ENCODE results near the gene ALDOA.

DNA sequence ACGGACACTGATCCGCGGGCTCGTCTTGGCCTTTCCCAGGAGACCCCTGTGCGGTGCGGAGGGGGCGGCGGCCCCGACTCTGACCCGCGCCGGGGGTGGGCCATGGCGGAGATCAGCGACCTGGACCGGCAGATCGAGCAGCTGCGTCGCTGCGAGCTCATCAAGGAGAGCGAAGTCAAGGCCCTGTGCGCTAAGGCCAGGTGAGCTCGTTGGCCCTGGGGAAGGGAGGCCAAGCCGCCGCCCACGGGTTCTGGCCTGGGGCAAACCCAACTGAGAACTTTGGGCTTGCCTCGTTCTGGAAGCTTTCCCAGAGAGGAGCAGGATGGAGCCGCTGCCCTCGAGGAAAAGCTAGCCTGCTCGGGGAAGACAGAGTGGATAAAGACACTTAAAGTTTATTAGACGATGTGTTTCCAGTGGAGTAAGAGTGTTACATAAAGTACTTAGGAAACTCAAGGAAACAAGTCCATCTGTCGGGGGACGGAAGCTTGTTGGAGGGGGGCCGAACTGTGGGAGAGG, 10.8 kb downstream of the ALDOA start:
- TF ChIP-seq, protein P1, sequence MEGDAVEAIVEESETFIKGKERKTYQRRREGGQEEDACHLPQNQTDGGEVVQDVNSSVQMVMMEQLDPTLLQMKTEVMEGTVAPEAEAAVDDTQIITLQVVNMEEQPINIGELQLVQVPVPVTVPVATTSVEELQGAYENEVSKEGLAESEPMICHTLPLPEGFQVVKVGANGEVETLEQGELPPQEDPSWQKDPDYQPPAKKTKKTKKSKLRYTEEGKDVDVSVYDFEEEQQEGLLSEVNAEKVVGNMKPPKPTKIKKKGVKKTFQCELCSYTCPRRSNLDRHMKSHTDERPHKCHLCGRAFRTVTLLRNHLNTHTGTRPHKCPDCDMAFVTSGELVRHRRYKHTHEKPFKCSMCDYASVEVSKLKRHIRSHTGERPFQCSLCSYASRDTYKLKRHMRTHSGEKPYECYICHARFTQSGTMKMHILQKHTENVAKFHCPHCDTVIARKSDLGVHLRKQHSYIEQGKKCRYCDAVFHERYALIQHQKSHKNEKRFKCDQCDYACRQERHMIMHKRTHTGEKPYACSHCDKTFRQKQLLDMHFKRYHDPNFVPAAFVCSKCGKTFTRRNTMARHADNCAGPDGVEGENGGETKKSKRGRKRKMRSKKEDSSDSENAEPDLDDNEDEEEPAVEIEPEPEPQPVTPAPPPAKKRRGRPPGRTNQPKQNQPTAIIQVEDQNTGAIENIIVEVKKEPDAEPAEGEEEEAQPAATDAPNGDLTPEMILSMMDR (IDR thresholded peaks at IDR 0.05; ENCODE audit: poor library complexity), result no peak
- TF ChIP-seq EZH2phosphoT487 (IDR thresholded peaks at IDR 0.05; ENCODE audit: low read depth, severe bottlenecking, unreplicated experiment), result no peak
- TF ChIP-seq EZH2 (IDR thresholded peaks at IDR 0.05; ENCODE audit: borderline replicate concordance), result no peak

All from hepatocyte (in vitro differentiated cells).